Measurements from ENCODE around the gene ALDH16A1. TPM values are rescaled to one million over a fixed set of nuclear protein-coding genes. Genes with fewer than 3 reads are reported as not detected.
A peak's percentile ranks its signal among the peaks of the same experiment; 100 is the strongest.

The ALDH16A1 gene
- total RNA-seq, 4 donors from 2014 or later: 33.8 to 53.6 (median 49.1) TPM

DNA sequence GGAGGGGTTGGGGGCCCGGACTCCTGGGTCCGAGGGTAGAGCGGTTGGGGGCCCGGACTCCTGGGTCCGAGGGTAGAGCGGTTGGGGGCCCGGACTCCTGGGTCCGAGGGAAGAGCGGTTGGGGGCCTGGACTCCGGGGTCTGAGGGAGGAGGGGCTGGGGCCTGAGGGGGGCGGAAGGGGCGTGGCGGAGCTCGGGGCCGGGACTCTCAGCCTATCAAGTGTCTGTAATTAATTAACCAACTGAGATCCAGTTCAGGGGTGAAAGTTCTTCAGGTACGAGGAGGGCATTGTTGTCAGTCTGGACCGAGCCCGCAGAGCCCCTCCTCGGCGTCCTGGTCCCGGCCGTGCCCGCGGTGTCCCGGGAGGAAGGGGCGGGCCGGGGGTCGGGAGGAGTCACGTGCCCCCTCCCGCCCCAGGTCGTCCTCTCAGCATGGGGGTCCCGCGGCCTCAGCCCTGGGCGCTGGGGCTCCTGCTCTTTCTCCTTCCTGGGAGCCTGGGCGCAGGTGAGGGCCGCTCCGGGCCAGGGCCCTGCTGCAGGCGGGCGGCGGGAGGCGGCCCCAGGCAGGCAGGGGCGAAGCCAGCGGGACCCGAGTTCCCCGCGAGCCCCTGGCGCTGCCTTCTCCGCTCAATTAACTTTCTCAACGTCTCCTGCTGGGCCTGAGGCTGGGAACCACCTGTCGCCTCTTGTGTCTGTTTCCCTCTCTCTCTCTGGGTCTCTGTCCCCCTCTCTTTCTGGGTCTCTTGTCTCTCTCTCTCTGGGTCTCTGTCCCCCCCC lies 60.1 kb downstream of the ALDH16A1 start:
- peaks cover 0 to 36% (median 8%) of the 10 kb centered on the region in 4 donors for H3K4me1 ChIP-seq
- peak overlapping the region; percentile 82 to 94 (median 88) for H3K27ac ChIP-seq
- peak; percentile 63 to 85 (median 82) for DNase-seq
- no peaks in the 10 kb centered on the region for H3K27me3 ChIP-seq
- no peaks in the 10 kb centered on the region for H3K9me3 ChIP-seq
- peak overlapping the region; percentile 51 to 90 (median 82) for H3K4me3 ChIP-seq
- no peaks in the 10 kb centered on the region for H3K36me3 ChIP-seq
- TF ChIP-seq CTCF (IDR thresholded peaks at IDR 0.05) (no peak), POLR2A (IDR thresholded peaks at IDR 0.05) (peak; percentile 61 to 87)

DNA sequence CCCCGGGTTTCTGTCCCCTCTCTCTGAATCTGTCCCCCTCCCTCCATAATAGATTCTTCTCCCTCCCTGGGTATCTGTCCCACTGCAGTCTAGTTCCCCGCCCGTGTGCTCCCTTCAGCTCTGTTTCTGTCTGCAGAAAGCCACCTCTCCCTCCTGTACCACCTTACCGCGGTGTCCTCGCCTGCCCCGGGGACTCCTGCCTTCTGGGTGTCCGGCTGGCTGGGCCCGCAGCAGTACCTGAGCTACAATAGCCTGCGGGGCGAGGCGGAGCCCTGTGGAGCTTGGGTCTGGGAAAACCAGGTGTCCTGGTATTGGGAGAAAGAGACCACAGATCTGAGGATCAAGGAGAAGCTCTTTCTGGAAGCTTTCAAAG lies 60.7 kb downstream of the ALDH16A1 start:
- TF ChIP-seq POLR2A (IDR thresholded peaks at IDR 0.05): no peak
- TF ChIP-seq CTCF (IDR thresholded peaks at IDR 0.05): no peak
- peak in 1 of 3 donors; percentile 57 for DNase-seq
- Histone ChIP-seq H3K4me1 (peaks cover 0 to 41% (median 8%) of the 10 kb centered on the region in 4 donors), H3K27me3 (no peaks in the 10 kb centered on the region), H3K4me3 (peak overlapping the region; percentile 51 to 90 (median 82)), H3K9me3 (no peaks in the 10 kb centered on the region), H3K27ac (peak overlapping the region; percentile 82 to 94 (median 88)), H3K36me3 (no peaks in the 10 kb centered on the region)

- TF ChIP-seq POLR2A (IDR thresholded peaks at IDR 0.05): no peak
- H3K27ac ChIP-seq: peak overlapping the region; percentile 55 to 94 (median 88)
- H3K27me3 ChIP-seq: no peaks in the 10 kb centered on the region
- no peaks in the 10 kb centered on the region for H3K9me3 ChIP-seq
- no peaks in the 10 kb centered on the region for H3K36me3 ChIP-seq
- H3K4me3 ChIP-seq: peak overlapping the region in 3 of 4 donors; percentile 51 to 90 (median 79)
- H3K4me1 ChIP-seq: peaks cover 0 to 42% (median 8%) of the 10 kb centered on the region in 4 donors
- peak in 1 of 3 donors; percentile 54 for DNase-seq
Measured at GRCh38 chr19:49514151-49514550, 61.1 kb downstream of the ALDH16A1 start.

GRCh38 chr19:49515767-49516166 lies 62.7 kb downstream of the ALDH16A1 start:
- TF ChIP-seq POLR2A (IDR thresholded peaks at IDR 0.05): peak in 1 of 2 donors; percentile 11
- no peak for TF ChIP-seq CTCF (IDR thresholded peaks at IDR 0.05)
- peak in 2 of 3 donors; percentile 55 to 65 for DNase-seq
- Histone ChIP-seq H3K9me3 (no peaks in the 10 kb centered on the region), H3K27me3 (no peaks in the 10 kb centered on the region), H3K4me1 (peaks cover 0 to 42% (median 8%) of the 10 kb centered on the region in 4 donors), H3K36me3 (peaks cover 0 to 6% (median 0%) of the 10 kb centered on the region in 3 donors), H3K4me3 (peak overlapping the region in 2 of 4 donors; percentile 79 to 90), H3K27ac (peak overlapping the region in 2 of 4 donors; percentile 4 to 61)

GRCh38 chr19:49518033-49518432 lies 65.0 kb downstream of the ALDH16A1 start:
- H3K4me3 ChIP-seq: no peak overlapping the region
- H3K4me1 ChIP-seq: peaks cover 0 to 30% (median 3%) of the 10 kb centered on the region in 4 donors
- no peaks in the 10 kb centered on the region for H3K9me3 ChIP-seq
- no peak for DNase-seq
- peaks cover 0 to 22% (median 0%) of the 10 kb centered on the region in 3 donors for H3K36me3 ChIP-seq
- TF ChIP-seq CTCF (IDR thresholded peaks at IDR 0.05) (no peak), POLR2A (IDR thresholded peaks at IDR 0.05) (no peak)
- H3K27ac ChIP-seq: no peak overlapping the region
- no peaks in the 10 kb centered on the region for H3K27me3 ChIP-seq

Small RNA genes within 50 kb of the gene (small RNA-seq; reads per million reads assigned to genes)
- gene COX6CP7 (0 reads per million in 2 donors), gene MIR150 (128 to 250 reads per million in 2 donors), gene SNORD32A (0 reads per million in 2 donors), gene SNORD33 (0 reads per million in 2 donors), gene SNORD34 (0 reads per million in 2 donors), gene SNORD35A (0 reads per million in 2 donors), gene SNORD35B (0 reads per million in 2 donors)

Other genes starting within 250 kb of the ALDH16A1 start
- 1 to 10 TPM in 1 of 4 donors, under 1 TPM in 1, not detected in 2; 0.27 to 5.8 TPM for gene SLC6A16, start 128.0 kb upstream of the ALDH16A1 start, total RNA-seq
- 100 to 1,000 TPM in 1 of 4 donors, 10 to 100 TPM in 3; 12.3 to 203 (median 48.4) TPM for gene CD37, start 117.8 kb upstream of the ALDH16A1 start, total RNA-seq
- 10 to 100 TPM in 1 of 4 donors, 1 to 10 TPM in 3; 1.2 to 28.1 (median 7.9) TPM for gene TEAD2, start 90.8 kb upstream of the ALDH16A1 start, total RNA-seq
- not detected for gene DKKL1, start 89.3 kb upstream of the ALDH16A1 start, total RNA-seq
- not detected for gene KASH5, start 65.0 kb upstream of the ALDH16A1 start, total RNA-seq
- gene PTH2, start 29.8 kb upstream of the ALDH16A1 start, total RNA-seq: not detected
- not detected for gene GFY, start 27.8 kb upstream of the ALDH16A1 start, total RNA-seq
- 1 to 10 TPM in 3 of 4 donors, not detected in 1; 1.2 to 2.0 (median 1.7) TPM for gene SLC17A7, start 11.7 kb upstream of the ALDH16A1 start, total RNA-seq
- gene PIH1D1, start 1.4 kb upstream of the ALDH16A1 start, total RNA-seq: 100 to 1,000 TPM in 3 of 4 donors, 10 to 100 TPM in 1; 96.2 to 229 (median 115) TPM
- 10 to 100 TPM in 1 of 4 donors, 1 to 10 TPM in 3; 2.8 to 22.3 (median 5.0) TPM for gene FLT3LG, start 21.0 kb downstream of the ALDH16A1 start, total RNA-seq
- gene RPL13A, start 34.4 kb downstream of the ALDH16A1 start, total RNA-seq: 1,000 to 10,000 TPM; 1,523 to 3,539 (median 1,798) TPM
- 1,000 to 10,000 TPM; 1,400 to 3,556 (median 1,785) TPM for gene RPS11, start 43.2 kb downstream of the ALDH16A1 start, total RNA-seq
- gene FCGRT, start 59.4 kb downstream of the ALDH16A1 start, total RNA-seq: 100 to 1,000 TPM; 239 to 985 (median 837) TPM
- 100 to 1,000 TPM in 3 of 4 donors, 10 to 100 TPM in 1; 78.6 to 199 (median 151) TPM for gene RCN3, start 74.8 kb downstream of the ALDH16A1 start, total RNA-seq
- 10 to 100 TPM; 73.4 to 86.7 (median 80.9) TPM for gene NOSIP, start 127.3 kb downstream of the ALDH16A1 start, total RNA-seq
- gene PRRG2, start 128.1 kb downstream of the ALDH16A1 start, total RNA-seq: 10 to 100 TPM in 3 of 4 donors, 1 to 10 TPM in 1; 1.7 to 20.8 (median 13.1) TPM
- gene PRR12, start 138.0 kb downstream of the ALDH16A1 start, total RNA-seq: 10 to 100 TPM; 13.5 to 39.6 (median 28.1) TPM
- gene RRAS, start 186.9 kb downstream of the ALDH16A1 start, total RNA-seq: 10 to 100 TPM; 17.2 to 48.0 (median 32.4) TPM
- 10 to 100 TPM; 25.2 to 49.8 (median 44.0) TPM for gene SCAF1, start 189.0 kb downstream of the ALDH16A1 start, total RNA-seq
- gene IRF3, start 212.6 kb downstream of the ALDH16A1 start, total RNA-seq: 100 to 1,000 TPM in 3 of 4 donors, 10 to 100 TPM in 1; 98.6 to 131 (median 120) TPM
- 10 to 100 TPM in 3 of 4 donors, 1 to 10 TPM in 1; 5.3 to 28.9 (median 12.2) TPM for gene BCL2L12, start 212.7 kb downstream of the ALDH16A1 start, total RNA-seq
- 100 to 1,000 TPM in 1 of 4 donors, 10 to 100 TPM in 3; 46.9 to 185 (median 80.0) TPM for gene PRMT1, start 224.0 kb downstream of the ALDH16A1 start, total RNA-seq
- 1 to 10 TPM in 2 of 4 donors, not detected in 2; 4.4 to 9.1 TPM for gene ADM5, start 236.4 kb downstream of the ALDH16A1 start, total RNA-seq
- gene CPT1C, start 237.9 kb downstream of the ALDH16A1 start, total RNA-seq: 10 to 100 TPM in 1 of 4 donors, 1 to 10 TPM in 2, not detected in 1; 3.0 to 12.4 (median 5.6) TPM